H1 (cell line): ENCODE measurements around the gene IL2RA. TPM values are rescaled to one million over a fixed set of nuclear protein-coding genes. Genes with fewer than 3 reads are reported as not detected.

Experiments
- CTCF ChIA-PET: fragments of 300-600 bp; sonication (Branson Sonifier 250); formaldehyde crosslinking; loops from one replicate; lab custom pipeline; 2021; ENCODE audit not compliant: partially characterized antibody; lab: Charles Lee
- POLR2A ChIA-PET: fragments of 300-600 bp; sonication (Branson Sonifier 250); formaldehyde crosslinking; loops from one replicate; lab custom pipeline; 2021; ENCODE audit warnings: inconsistent platforms; ENCODE audit not compliant: partially characterized antibody; lab: Charles Lee
- DNase-seq, 2 experiments: peaks; one replicate each; pipeline versions ENCODE4 v3.0.0 to v3.0.0-alpha.2; 2010 to 2022; ENCODE audit warnings: low spot score in 2 of 2, low read depth in 1 of 2, mixed read lengths in 1 of 2
- FAIRE-seq: peaks from 2 replicates; lab custom pipeline; 2011; peaks lifted over from hg19 to GRCh38; lab: Jason Lieb, UNC
- H2AFZ ChIP-seq: 2 replicates; pipeline ENCODE4 v1.8.1; 2012; ENCODE audit warnings: low read length, inconsistent platforms
- H2AK5ac ChIP-seq: 2 replicates; pipeline ENCODE4 v1.6.1; 2013; ENCODE audit warnings: low read depth, low read length
- H2BK120ac ChIP-seq: replicated peaks from 2 replicates; pipeline ENCODE3; 2013; ENCODE audit warnings: low read depth, low read length, inconsistent platforms
- H2BK12ac ChIP-seq: 2 replicates; pipeline ENCODE4 v1.6.1; 2013; ENCODE audit warnings: low read depth, low read length
- H2BK15ac ChIP-seq: 2 replicates; pipeline ENCODE4 v1.6.1; 2013; ENCODE audit warnings: low read length
- H2BK20ac ChIP-seq: 2 replicates; pipeline ENCODE4 v1.6.1; 2013; ENCODE audit warnings: low read length
- H2BK5ac ChIP-seq: 2 replicates; pipeline ENCODE4 v1.6.1; 2013; ENCODE audit warnings: low read depth, low read length
- H3K14ac ChIP-seq: 2 replicates; pipeline ENCODE4 v1.6.1; 2013; ENCODE audit warnings: inconsistent platforms; ENCODE audit not compliant: insufficient read length
- H3K18ac ChIP-seq: 2 replicates; pipeline ENCODE4 v1.6.1; 2013; ENCODE audit warnings: low read length; ENCODE audit errors: extremely low read depth
- H3K23ac ChIP-seq: 2 replicates; pipeline ENCODE4 v1.6.1; 2013; ENCODE audit warnings: inconsistent platforms; ENCODE audit not compliant: insufficient read length
- H3K23me2 ChIP-seq: 2 replicates; pipeline ENCODE4 v1.6.1; 2013; ENCODE audit warnings: low read depth, low read length
- H3K27ac ChIP-seq: 2 replicates; pipeline ENCODE4 v1.6.1; 2011; ENCODE audit warnings: low read depth, low read length, inconsistent platforms
- H3K27me3 ChIP-seq, 4 experiments: replicated peaks in 1 of 4; 1 replicate in 1 of 4; 2 replicates in 3 of 4; pipeline versions ENCODE4 v1.6.1 to v1.8.1; 2011 to 2013; ENCODE audit warnings: low read length in 3 of 4, mild to moderate bottlenecking in 3 of 4, inconsistent platforms in 2 of 4, mixed read lengths in 2 of 4, moderate library complexity in 1 of 4; ENCODE audit not compliant: control insufficient read depth in 3 of 4, insufficient read depth in 3 of 4; ENCODE audit errors: extremely low read depth in 1 of 4
- H3K36me3 ChIP-seq, 4 experiments: 2 replicates each; pipeline versions ENCODE4 v1.6.1 to v1.8.1; 2011 to 2013; ENCODE audit warnings: mild to moderate bottlenecking in 4 of 4, low read length in 3 of 4, moderate library complexity in 2 of 4, control low read depth in 1 of 4, inconsistent platforms in 1 of 4; ENCODE audit not compliant: insufficient read depth in 4 of 4, control insufficient read depth in 2 of 4
- H3K4ac ChIP-seq: replicated peaks from 2 replicates; pipeline ENCODE3; 2013; ENCODE audit warnings: low read length, low read depth, mixed read lengths, inconsistent platforms; ENCODE audit not compliant: insufficient read length
- H3K4me1 ChIP-seq, 4 experiments: replicated peaks in 1 of 4; 1 replicate in 1 of 4; 2 replicates in 3 of 4; pipeline versions ENCODE4 v1.6.1 to v1.8.1; 2011 to 2013; ENCODE audit warnings: low read length in 3 of 4, inconsistent platforms in 2 of 4, mixed read lengths in 1 of 4; ENCODE audit not compliant: insufficient read depth in 4 of 4, control insufficient read depth in 3 of 4
- H3K4me2 ChIP-seq, 2 experiments: 2 replicates each; pipeline versions ENCODE4 v1.6.1 to v1.8.1; 2011 to 2013; ENCODE audit warnings: low read depth in 2 of 2, low read length in 2 of 2, control low read depth in 1 of 2, inconsistent platforms in 1 of 2, mild to moderate bottlenecking in 1 of 2; ENCODE audit not compliant: insufficient read depth in 1 of 2
- H3K4me3 ChIP-seq, 4 experiments: fragments of 200-600, 300-600 bp in 1 of 4; sonication (generic), shearing (Covaris generic), sonication (Bioruptor Twin) in 1 of 4; 2 replicates each; pipeline versions ENCODE4 v1.5.1 to v1.8.1; 2011 to 2016; ENCODE audit warnings: low read length in 4 of 4, low read depth in 3 of 4, control low read depth in 2 of 4, inconsistent platforms in 2 of 4, mild to moderate bottlenecking in 2 of 4, mixed read lengths in 1 of 4, moderate library complexity in 1 of 4; ENCODE audit not compliant: insufficient read depth in 2 of 4; ENCODE audit errors: extremely low read depth in 1 of 4
- H3K56ac ChIP-seq: replicated peaks from 2 replicates; pipeline ENCODE3; 2013; ENCODE audit warnings: low read depth, mild to moderate bottlenecking, mixed read lengths, low read length, inconsistent platforms; ENCODE audit not compliant: insufficient read length
- H3K79me1 ChIP-seq: 2 replicates; pipeline ENCODE4 v1.6.1; 2013; ENCODE audit warnings: low read depth, low read length, control low read depth
- H3K79me2 ChIP-seq, 2 experiments: 2 replicates each; pipeline versions ENCODE4 v1.6.1 to v1.8.1; 2012 to 2013; ENCODE audit warnings: low read length in 2 of 2, mild to moderate bottlenecking in 2 of 2, inconsistent platforms in 1 of 2; ENCODE audit not compliant: insufficient read depth in 2 of 2, control insufficient read depth in 1 of 2
- H3K9ac ChIP-seq, 4 experiments: replicated peaks in 1 of 4; 1 replicate in 1 of 4; 2 replicates in 3 of 4; pipeline versions ENCODE4 v1.6.1 to v1.8.1; 2011 to 2013; ENCODE audit warnings: low read depth in 3 of 4, low read length in 3 of 4, control low read depth in 2 of 4, mild to moderate bottlenecking in 2 of 4, moderate library complexity in 2 of 4, inconsistent platforms in 1 of 4; ENCODE audit errors: extremely low read depth in 1 of 4
- H3K9me3 ChIP-seq, 2 experiments: 2 replicates each; pipeline versions ENCODE4 v1.6.1 to v1.8.1; 2012 to 2013; ENCODE audit warnings: mild to moderate bottlenecking in 2 of 2, moderate library complexity in 2 of 2, control low read depth in 1 of 2, inconsistent platforms in 1 of 2, low read depth in 1 of 2, low read length in 1 of 2, mixed read lengths in 1 of 2; ENCODE audit not compliant: insufficient read depth in 2 of 2
- H4K20me1 ChIP-seq, 2 experiments: replicated peaks in 1 of 2; 2 replicates each; pipeline versions ENCODE3 to v1.8.1; 2011 to 2013; ENCODE audit warnings: inconsistent platforms in 2 of 2, low read length in 2 of 2, mild to moderate bottlenecking in 1 of 2; ENCODE audit not compliant: insufficient read depth in 2 of 2, control insufficient read depth in 1 of 2
- H4K5ac ChIP-seq: 2 replicates; pipeline ENCODE4 v1.6.1; 2013; ENCODE audit warnings: low read length, low read depth, mixed read lengths, inconsistent platforms; ENCODE audit not compliant: insufficient read length
- H4K8ac ChIP-seq: 2 replicates; pipeline ENCODE4 v1.8.0; 2013; ENCODE audit warnings: mild to moderate bottlenecking, moderate library complexity, low read length, inconsistent platforms; ENCODE audit not compliant: insufficient read depth; ENCODE audit errors: extremely low read depth
- H4K91ac ChIP-seq: replicated peaks from 2 replicates; pipeline ENCODE3; 2013; ENCODE audit warnings: low read length, mixed read lengths, inconsistent platforms; ENCODE audit not compliant: insufficient read length
- ASH2L ChIP-seq: fragments of 200-600, 300-600 bp; sonication (generic); IDR thresholded peaks from one replicate; pipeline ENCODE4 v1.7.1; 2017; ENCODE audit warnings: low read length
- EGR1 ChIP-seq: IDR thresholded peaks from 2 replicates; pipeline ENCODE4 v1.6.1; 2011; ENCODE audit warnings: low read depth, low read length, borderline replicate concordance
- EZH2 ChIP-seq: fragments of 200-600 bp; sonication (generic); IDR thresholded peaks from 2 replicates; pipeline ENCODE4 v1.7.1; 2012; ENCODE audit warnings: low read depth, mild to moderate bottlenecking, moderate library complexity, low read length, inconsistent platforms; ENCODE audit not compliant: severe bottlenecking
- JUND ChIP-seq: IDR thresholded peaks from 2 replicates; pipeline ENCODE4 v1.6.1; 2011; ENCODE audit warnings: mild to moderate bottlenecking, improper control_type of control experiment, low read length
- POLR2A ChIP-seq, 2 experiments: IDR thresholded peaks; 1 replicate in 1 of 2; 2 replicates in 1 of 2; pipeline ENCODE4 v1.6.1; 2011; ENCODE audit warnings: low read depth in 2 of 2, low read length in 2 of 2, mild to moderate bottlenecking in 2 of 2; ENCODE audit errors: control extremely low read depth in 1 of 2
- SAP30 ChIP-seq: fragments of 300-600 bp; sonication (generic); IDR thresholded peaks from 2 replicates; pipeline ENCODE4 v1.7.1; 2012; ENCODE audit warnings: low read length, moderate library complexity, mild to moderate bottlenecking, inconsistent platforms; ENCODE audit not compliant: insufficient read depth, insufficient replicate concordance
- SIX5 ChIP-seq: IDR thresholded peaks from 2 replicates; pipeline ENCODE4 v1.6.1; 2011; ENCODE audit warnings: mild to moderate bottlenecking, low read depth, low read length
- SUZ12 ChIP-seq: fragments of 200-600 bp; sonication (generic); IDR thresholded peaks from 2 replicates; pipeline ENCODE4 v1.6.1; 2012; ENCODE audit warnings: mild to moderate bottlenecking, inconsistent platforms, low read length, moderate library complexity, mixed read lengths
- TBP ChIP-seq: IDR thresholded peaks from 2 replicates; pipeline ENCODE4 v1.6.1; 2011; ENCODE audit warnings: low read depth, low read length, improper control_type of control experiment
- WGBS, 2 experiments: shearing (Covaris generic) in 1 of 2; methylation state at CpG; one replicate each; pipeline versions ENCODE4 v1.1.6 to v1.1.7; 2013 to 2015; ENCODE audit warnings: low lambda C conversion rate in 2 of 2, mixed read lengths in 2 of 2, inconsistent platforms in 1 of 2, low coverage in 1 of 2, missing lambda C conversion rate in 1 of 2; ENCODE audit not compliant: insufficient replicate concordance in 2 of 2, insufficient coverage in 1 of 2, insufficient read length in 1 of 2; ENCODE audit errors: extremely low coverage in 1 of 2, missing lambda C conversion rate in 1 of 2; 5-methylcytosine and 5-hydroxymethylcytosine counted together
- polyA plus RNA-seq, 7 experiments: library from polyadenylated mRNA; depleted of rRNA in 3 of 7; stranded (reverse) in 5 of 7; unstranded in 2 of 7; fragments of >200 nt in 5 of 7; fragments of 200-250 nt in 2 of 7; gene quantifications; 1 replicate in 5 of 7; 2 replicates in 1 of 7; 4 replicates in 1 of 7; pipeline versions ENCODE4 v1.2.1 to v1.2.3, GENCODE V29; 2011 to 2013; ENCODE audit warnings: missing spikeins in 2 of 7, mixed read lengths in 2 of 7
- total RNA-seq: library from RNA; stranded (reverse); fragmentation: NEBNext Ultra II Directional; extraction: Animal tissue kit (Norgen Biotek cat#: 25700); gene quantifications from 2 replicates; pipeline ENCODE4 v1.2.1, GENCODE V29; 2021
- TF ChIP-seq, protein P1 (sequence below), 3 experiments: IDR thresholded peaks; 1 replicate in 2 of 3; 2 replicates in 1 of 3; pipeline versions ENCODE4 v1.5.1 to v1.6.1; 2011; ENCODE audit warnings: low read length in 3 of 3, mild to moderate bottlenecking in 3 of 3, inconsistent platforms in 2 of 3, low read depth in 1 of 3, moderate library complexity in 1 of 3; ENCODE audit not compliant: insufficient read depth in 1 of 3; ENCODE audit errors: control extremely low read depth in 1 of 3

Gene IL2RA
- total and polyA plus RNA-seq, 2 of the 8 experiments (the other 6 are each of a cell fraction or from before 2014, with no cell fraction given), result not detected

DNA sequence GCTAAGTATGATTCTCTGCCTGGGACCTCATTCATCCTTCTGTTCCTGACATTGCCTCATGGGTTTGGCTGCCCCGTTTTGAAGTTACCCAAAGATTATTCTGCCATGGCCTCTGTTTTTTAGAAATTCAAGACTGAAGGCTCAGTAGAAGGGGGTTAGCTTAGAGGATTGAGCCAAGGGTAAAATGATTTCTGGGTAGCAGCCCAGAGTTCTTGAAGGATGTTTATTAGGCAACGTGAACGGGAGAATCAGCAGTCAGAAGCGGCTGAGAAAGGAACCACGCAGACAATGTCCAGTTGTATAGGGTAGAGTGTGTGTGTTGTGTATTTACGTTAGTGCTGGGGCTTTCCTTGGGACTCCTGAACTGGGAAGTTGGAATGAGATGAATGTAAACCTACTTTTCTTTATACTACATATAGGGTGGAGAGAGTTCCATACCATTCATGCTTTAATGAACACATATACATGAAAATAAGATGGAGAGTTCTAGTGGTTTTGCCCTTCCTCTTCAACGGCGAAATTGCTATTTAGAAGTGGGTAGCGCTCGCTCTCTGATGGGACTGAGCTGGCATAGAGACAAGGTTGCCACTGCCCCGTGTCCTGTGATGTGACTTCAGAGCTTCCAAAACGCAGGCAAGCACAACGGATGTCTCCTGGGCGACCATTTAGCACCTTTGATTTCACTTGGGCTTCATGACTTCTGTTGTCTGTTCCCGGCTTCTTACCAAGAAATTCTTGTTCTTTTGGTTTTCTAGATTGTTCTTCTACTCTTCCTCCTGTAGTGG is 49.9 kb downstream of the IL2RA start:
- Histone ChIP-seq H3K9ac (no peak overlapping the region), H3K4ac (no peak overlapping the region), H4K8ac (no peak overlapping the region), H4K20me1 (no peaks in the 10 kb centered on the region), H2BK12ac (no peak overlapping the region), H3K4me2 (no peak overlapping the region), H2AFZ (no peak overlapping the region), H3K23me2 (no peaks in the 10 kb centered on the region), H2AK5ac (no peak overlapping the region), H3K9me3 (peaks cover 4% of the 10 kb centered on the region in 2 experiments; a peak in 3 of 4 replicates), H4K5ac (no peak overlapping the region), H2BK20ac (no peak overlapping the region), H3K79me1 (no peaks in the 10 kb centered on the region), H3K18ac (no peak overlapping the region), H3K4me1 (no peaks in the 10 kb centered on the region), H3K27me3 (no peaks in the 10 kb centered on the region), H3K36me3 (no peaks in the 10 kb centered on the region), H2BK15ac (no peak overlapping the region), H3K4me3 (no peak overlapping the region), H2BK120ac (no peak overlapping the region), H3K79me2 (no peaks in the 10 kb centered on the region), H3K23ac (no peak overlapping the region), H2BK5ac (no peak overlapping the region), H3K14ac (no peak overlapping the region), H3K56ac (no peak overlapping the region), H4K91ac (no peak overlapping the region), H3K27ac (no peak overlapping the region)
- 88% methylated on average over 15 of the region's 15 CpGs; no CpG with 5 or more reads in 1 of the 2 experiments for WGBS, 2 experiments
- POLR2A ChIA-PET, result no interaction called here
- CTCF ChIA-PET, result interaction anchor here (0.6 to 2.5 kb wide), 4 partner anchors 14 to 388 kb away, joined by 3 to 8 read pairs (median 6); no protein-coding TSS in a partner anchor
- FAIRE-seq, result no peak
- no peak for DNase-seq
- TF ChIP-seq, protein P1, sequence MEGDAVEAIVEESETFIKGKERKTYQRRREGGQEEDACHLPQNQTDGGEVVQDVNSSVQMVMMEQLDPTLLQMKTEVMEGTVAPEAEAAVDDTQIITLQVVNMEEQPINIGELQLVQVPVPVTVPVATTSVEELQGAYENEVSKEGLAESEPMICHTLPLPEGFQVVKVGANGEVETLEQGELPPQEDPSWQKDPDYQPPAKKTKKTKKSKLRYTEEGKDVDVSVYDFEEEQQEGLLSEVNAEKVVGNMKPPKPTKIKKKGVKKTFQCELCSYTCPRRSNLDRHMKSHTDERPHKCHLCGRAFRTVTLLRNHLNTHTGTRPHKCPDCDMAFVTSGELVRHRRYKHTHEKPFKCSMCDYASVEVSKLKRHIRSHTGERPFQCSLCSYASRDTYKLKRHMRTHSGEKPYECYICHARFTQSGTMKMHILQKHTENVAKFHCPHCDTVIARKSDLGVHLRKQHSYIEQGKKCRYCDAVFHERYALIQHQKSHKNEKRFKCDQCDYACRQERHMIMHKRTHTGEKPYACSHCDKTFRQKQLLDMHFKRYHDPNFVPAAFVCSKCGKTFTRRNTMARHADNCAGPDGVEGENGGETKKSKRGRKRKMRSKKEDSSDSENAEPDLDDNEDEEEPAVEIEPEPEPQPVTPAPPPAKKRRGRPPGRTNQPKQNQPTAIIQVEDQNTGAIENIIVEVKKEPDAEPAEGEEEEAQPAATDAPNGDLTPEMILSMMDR (IDR thresholded peaks at IDR 0.05; ENCODE audit: control extremely low read depth in 1 of 3, insufficient read depth in 1 of 3, low read depth in 1 of 3, low read length in 3 of 3), result no peak
- TF ChIP-seq POLR2A (IDR thresholded peaks at IDR 0.05; ENCODE audit: control extremely low read depth in 1 of 2, low read depth in 2 of 2, low read length in 2 of 2) (no peak), JUND (no peak), SIX5 (no peak), SAP30 (no peak), ASH2L (no peak), TBP (no peak), SUZ12 (no peak), EGR1 (no peak), EZH2 (no peak)
